Lower lobe of right lung (tissue), 2 donors: Measurements from ENCODE around the gene GOLGA2. TPM values are rescaled to one million over a fixed set of nuclear protein-coding genes. Genes with fewer than 3 reads are reported as not detected.

Source experiments
- ATAC-seq, 2 donors: fragments of 200-7000 bp; cut with Tn5 transposase; one replicate each; pipeline ENCODE4 v1.9.1; 2020 to 2022; ENCODE audit warnings: mild to moderate bottlenecking in 2 of 2, moderate library complexity in 2 of 2
- DNase-seq: peaks from one replicate; pipeline ENCODE4 v3.0.0-alpha.2; 2020
- H3K27ac ChIP-seq: fragments of 200-600 bp; one replicate; pipeline ENCODE4 v1.8.0; 2022
- H3K27me3 ChIP-seq: fragments of 200-600 bp; one replicate; pipeline ENCODE4 v1.8.0; 2022; ENCODE audit warnings: low read depth
- H3K36me3 ChIP-seq: fragments of 200-600 bp; one replicate; pipeline ENCODE4 v1.8.0; 2022; ENCODE audit warnings: mild to moderate bottlenecking
- H3K4me1 ChIP-seq: fragments of 200-600 bp; one replicate; pipeline ENCODE4 v1.8.0; 2022
- H3K4me3 ChIP-seq: fragments of 200-600 bp; one replicate; pipeline ENCODE4 v1.8.0; 2022; ENCODE audit warnings: mild to moderate bottlenecking
- H3K9me3 ChIP-seq: fragments of 200-600 bp; one replicate; pipeline ENCODE4 v1.8.0; 2022
- intact Hi-C: fragments of 100-400 bp; cut with DNase I; formaldehyde crosslinking; loops from one replicate; pipeline ENCODE4 v1.11.0; 2022
- total RNA-seq: library from RNA; stranded (reverse); fragmentation: NEBNext Ultra II Directional; extraction: Animal tissue kit (Norgen Biotek cat#: 25700); gene quantifications from one replicate; pipeline ENCODE4 v1.2.1, GENCODE V29; 2021
- TF ChIP-seq, protein P1 (sequence below): fragments of 200-600 bp; IDR thresholded peaks from one replicate; pipeline ENCODE4 v1.8.0; 2022; ENCODE audit warnings: antibody characterized with exemption, mild to moderate bottlenecking
- donor health status: DM: no; HTN: yes; CAD: no; lungs with severe emphysema.

GOLGA2 gene
- total RNA-seq, 1 donor from 2014 or later = 82.7 TPM

DNA sequence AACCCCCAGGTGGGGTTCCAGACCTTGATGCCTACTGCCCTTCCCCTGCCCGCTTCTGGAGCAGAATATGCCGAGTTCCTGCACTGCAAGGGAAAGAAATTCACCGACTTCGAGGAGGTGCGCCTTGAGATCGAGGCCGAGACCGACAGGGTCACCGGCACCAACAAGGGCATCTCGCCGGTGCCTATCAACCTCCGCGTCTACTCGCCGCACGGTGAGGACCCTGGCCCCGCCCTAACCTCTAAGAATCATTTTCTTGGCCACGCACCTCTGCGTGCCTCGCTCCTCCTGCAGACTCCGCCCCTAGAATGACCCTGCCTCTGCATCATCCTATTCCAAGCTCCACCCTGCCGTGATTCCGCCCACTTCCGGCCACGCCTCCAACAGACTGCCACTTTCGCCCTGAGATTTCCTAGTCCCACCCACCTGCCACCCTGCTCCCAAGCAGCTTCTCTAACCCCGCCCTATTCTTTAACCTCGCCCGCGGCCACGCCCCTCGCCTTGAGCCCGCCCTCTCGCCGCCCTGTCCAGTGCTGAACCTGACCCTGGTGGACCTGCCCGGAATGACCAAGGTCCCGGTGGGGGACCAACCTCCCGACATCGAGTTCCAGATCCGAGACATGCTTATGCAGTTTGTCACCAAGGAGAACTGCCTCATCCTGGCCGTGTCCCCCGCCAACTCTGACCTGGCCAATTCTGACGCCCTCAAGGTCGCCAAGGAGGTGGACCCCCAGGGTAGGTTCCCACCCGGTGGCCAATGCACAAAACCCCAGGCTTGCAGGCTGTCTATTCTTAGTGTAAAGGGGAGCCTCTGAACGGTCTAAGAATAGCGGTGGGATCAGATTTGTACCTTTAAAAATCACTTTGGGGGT lies 57.1 kb downstream of the GOLGA2 start:
- Histone ChIP-seq H3K27ac (peak overlapping the region; percentile 36), H3K36me3 (no peaks in the 10 kb centered on the region), H3K27me3 (no peaks in the 10 kb centered on the region), H3K4me1 (peaks cover 20% of the 10 kb centered on the region), H3K9me3 (no peaks in the 10 kb centered on the region), H3K4me3 (peak overlapping the region; percentile 45)
- intact Hi-C loops = no loop called here
- ATAC-seq = peak; percentile 96 to 98
- peak; percentile 97 for DNase-seq
- TF ChIP-seq, protein P1, sequence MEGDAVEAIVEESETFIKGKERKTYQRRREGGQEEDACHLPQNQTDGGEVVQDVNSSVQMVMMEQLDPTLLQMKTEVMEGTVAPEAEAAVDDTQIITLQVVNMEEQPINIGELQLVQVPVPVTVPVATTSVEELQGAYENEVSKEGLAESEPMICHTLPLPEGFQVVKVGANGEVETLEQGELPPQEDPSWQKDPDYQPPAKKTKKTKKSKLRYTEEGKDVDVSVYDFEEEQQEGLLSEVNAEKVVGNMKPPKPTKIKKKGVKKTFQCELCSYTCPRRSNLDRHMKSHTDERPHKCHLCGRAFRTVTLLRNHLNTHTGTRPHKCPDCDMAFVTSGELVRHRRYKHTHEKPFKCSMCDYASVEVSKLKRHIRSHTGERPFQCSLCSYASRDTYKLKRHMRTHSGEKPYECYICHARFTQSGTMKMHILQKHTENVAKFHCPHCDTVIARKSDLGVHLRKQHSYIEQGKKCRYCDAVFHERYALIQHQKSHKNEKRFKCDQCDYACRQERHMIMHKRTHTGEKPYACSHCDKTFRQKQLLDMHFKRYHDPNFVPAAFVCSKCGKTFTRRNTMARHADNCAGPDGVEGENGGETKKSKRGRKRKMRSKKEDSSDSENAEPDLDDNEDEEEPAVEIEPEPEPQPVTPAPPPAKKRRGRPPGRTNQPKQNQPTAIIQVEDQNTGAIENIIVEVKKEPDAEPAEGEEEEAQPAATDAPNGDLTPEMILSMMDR = no peak

DNA sequence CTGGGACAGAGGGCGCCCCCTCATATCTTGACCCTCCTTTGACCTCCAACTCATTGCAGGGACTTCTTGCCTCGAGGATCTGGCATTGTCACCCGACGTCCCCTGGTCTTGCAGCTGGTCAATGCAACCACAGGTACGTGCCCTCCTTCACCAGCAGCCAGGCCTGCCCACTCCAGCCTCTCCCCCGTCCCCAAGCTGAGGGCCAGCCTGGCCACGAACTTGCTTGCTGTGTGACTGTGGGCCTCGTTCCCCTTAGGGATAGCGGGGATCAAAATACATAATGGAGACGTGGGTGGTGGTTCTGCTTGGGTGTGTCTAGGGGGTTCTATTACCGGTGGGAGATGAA lies 57.7 kb downstream of the GOLGA2 start:
- Histone ChIP-seq H3K36me3 (no peaks in the 10 kb centered on the region), H3K4me3 (peak overlapping the region; percentile 45), H3K27ac (peak overlapping the region; percentile 36), H3K4me1 (peaks cover 20% of the 10 kb centered on the region), H3K27me3 (no peaks in the 10 kb centered on the region), H3K9me3 (no peaks in the 10 kb centered on the region)
- ATAC-seq (peak in 1 of 2 donors; percentile 1), DNase-seq (no peak)
- TF ChIP-seq, protein P1 = no peak
- intact Hi-C loops = no loop called here

- H3K27me3 ChIP-seq = no peaks in the 10 kb centered on the region
- intact Hi-C loops = no loop called here
- no peaks in the 10 kb centered on the region for H3K9me3 ChIP-seq
- H3K27ac ChIP-seq = no peak overlapping the region
- DNase-seq (no peak), ATAC-seq (no peak)
- peaks cover 20% of the 10 kb centered on the region for H3K4me1 ChIP-seq
- H3K36me3 ChIP-seq = no peaks in the 10 kb centered on the region
- TF ChIP-seq, protein P1 = no peak
- no peak overlapping the region for H3K4me3 ChIP-seq
These were observed 58.8 kb downstream of the GOLGA2 start for GRCh38 chr9:128216781-128217553.

- peaks cover 20% of the 10 kb centered on the region for H3K4me1 ChIP-seq
- no peaks in the 10 kb centered on the region for H3K9me3 ChIP-seq
- ATAC-seq (no peak), DNase-seq (no peak)
- H3K4me3 ChIP-seq = no peak overlapping the region
- no peaks in the 10 kb centered on the region for H3K27me3 ChIP-seq
- no peaks in the 10 kb centered on the region for H3K36me3 ChIP-seq
- H3K27ac ChIP-seq = peak overlapping the region; percentile 24
- intact Hi-C loops = no loop called here
- TF ChIP-seq, protein P1 = no peak
These were observed 60.1 kb downstream of the GOLGA2 start for GRCh38 chr9:128215491-128216409.
